SK-N-SH treated with all-trans-retinoic acid at 6 μM for 48 hours (cell line): ENCODE results near the gene EMILIN2.
A peak's percentile ranks its signal among the peaks of the same experiment; 100 is the strongest.

Experiments
- ATAC-seq: fragments of 200-7000 bp; cut with Tn5 transposase; 3 replicates; pipeline ENCODE4 v1.9.1; 2020; ENCODE audit warnings: mild to moderate bottlenecking, moderate library complexity
- BACH2 ChIP-seq: fragments of 250-450 bp; sonication (Bioruptor Pico); IDR thresholded peaks from 2 replicates; pipeline ENCODE4 v1.9.0; 2021; ENCODE audit warnings: mild to moderate bottlenecking, borderline replicate concordance
- CSDC2 ChIP-seq: fragments of 250-450 bp; sonication (Bioruptor Pico); IDR thresholded peaks from 2 replicates; pipeline ENCODE4 v1.5.0; 2020; ENCODE audit warnings: mild to moderate bottlenecking, moderate library complexity
- ESRRG ChIP-seq: fragments of 250-450 bp; sonication (Bioruptor Pico); IDR thresholded peaks from 2 replicates; pipeline ENCODE4 v1.6.1; 2021; ENCODE audit warnings: mild to moderate bottlenecking
- GLIS3 ChIP-seq: fragments of 250-450 bp; sonication (Bioruptor Pico); IDR thresholded peaks from 2 replicates; pipeline ENCODE4 v1.5.0; 2020; ENCODE audit warnings: mild to moderate bottlenecking, moderate library complexity
- ISL1 ChIP-seq: fragments of 250-450 bp; sonication (Bioruptor Pico); IDR thresholded peaks from 2 replicates; pipeline ENCODE4 v2.1.2; 2022; ENCODE audit warnings: mild to moderate bottlenecking, moderate library complexity
- OSR1 ChIP-seq: fragments of 250-450 bp; sonication (Bioruptor Pico); IDR thresholded peaks from 2 replicates; pipeline ENCODE4 v1.8.0; 2022; ENCODE audit warnings: moderate library complexity, mild to moderate bottlenecking, inconsistent platforms
- PPARA ChIP-seq: fragments of 250-450 bp; sonication (Bioruptor Pico); IDR thresholded peaks from 2 replicates; pipeline ENCODE4 v1.5.0; 2020; ENCODE audit warnings: mild to moderate bottlenecking, borderline replicate concordance
- RARB ChIP-seq: fragments of 250-450 bp; sonication (Bioruptor Pico); IDR thresholded peaks from 2 replicates; pipeline ENCODE4 v1.8.0; 2021; ENCODE audit warnings: mild to moderate bottlenecking, moderate library complexity
- SNAI2 ChIP-seq: fragments of 250-450 bp; sonication (Bioruptor Pico); IDR thresholded peaks from 2 replicates; pipeline ENCODE4 v1.5.0; 2020; ENCODE audit warnings: mild to moderate bottlenecking, moderate library complexity
- TCF4 ChIP-seq: fragments of 250-450 bp; sonication (Bioruptor Pico); IDR thresholded peaks from 2 replicates; pipeline ENCODE4 v1.8.0; 2021; ENCODE audit warnings: mild to moderate bottlenecking, moderate library complexity, borderline replicate concordance
- TOX ChIP-seq: fragments of 250-450 bp; sonication (Bioruptor Pico); IDR thresholded peaks from 2 replicates; pipeline ENCODE4 v1.8.0; 2021; ENCODE audit warnings: mild to moderate bottlenecking, moderate library complexity, borderline replicate concordance
- ZC3H10 ChIP-seq: fragments of 250-450 bp; sonication (Bioruptor Pico); IDR thresholded peaks from 2 replicates; pipeline ENCODE4 v1.5.1; 2021; ENCODE audit warnings: mild to moderate bottlenecking, moderate library complexity
- ZFP30 ChIP-seq: fragments of 450-650 bp; formaldehyde crosslinking; IDR thresholded peaks from 2 replicates; pipeline ENCODE4 v1.5.0; 2022; ENCODE audit warnings: mild to moderate bottlenecking, moderate library complexity
- ZNF565 ChIP-seq: fragments of 450-650 bp; formaldehyde crosslinking; conservative IDR thresholded peaks from 2 replicates; pipeline ENCODE4 v1.5.0; 2020; ENCODE audit warnings: low read depth, mild to moderate bottlenecking, moderate library complexity
- ZNF8 ChIP-seq: fragments of 450-650 bp; formaldehyde crosslinking; IDR thresholded peaks from 2 replicates; pipeline ENCODE4 v1.5.0; 2020; ENCODE audit warnings: mild to moderate bottlenecking, moderate library complexity
- TF ChIP-seq, protein P1 (sequence below): fragments of 250-450 bp; sonication (Bioruptor Pico); IDR thresholded peaks from 2 replicates; pipeline ENCODE4 v1.5.1; 2021; ENCODE audit warnings: mild to moderate bottlenecking, moderate library complexity
- TF ChIP-seq, protein P2 (sequence below): fragments of 250-450 bp; sonication (Bioruptor Pico); IDR thresholded peaks from 2 replicates; pipeline ENCODE4 v1.8.0; 2021; ENCODE audit warnings: low read depth, mild to moderate bottlenecking, moderate library complexity, borderline replicate concordance
- TF ChIP-seq, protein P3 (sequence below): fragments of 250-450 bp; sonication (Bioruptor Pico); IDR thresholded peaks from 2 replicates; pipeline ENCODE4 v1.5.0; 2020; ENCODE audit warnings: mild to moderate bottlenecking, moderate library complexity
- TF ChIP-seq, protein P4 (sequence below): fragments of 250-450 bp; sonication (Bioruptor Pico); IDR thresholded peaks from 2 replicates; pipeline ENCODE4 v1.8.0; 2020; ENCODE audit warnings: mild to moderate bottlenecking, moderate library complexity, borderline replicate concordance

The EMILIN2 gene

DNA sequence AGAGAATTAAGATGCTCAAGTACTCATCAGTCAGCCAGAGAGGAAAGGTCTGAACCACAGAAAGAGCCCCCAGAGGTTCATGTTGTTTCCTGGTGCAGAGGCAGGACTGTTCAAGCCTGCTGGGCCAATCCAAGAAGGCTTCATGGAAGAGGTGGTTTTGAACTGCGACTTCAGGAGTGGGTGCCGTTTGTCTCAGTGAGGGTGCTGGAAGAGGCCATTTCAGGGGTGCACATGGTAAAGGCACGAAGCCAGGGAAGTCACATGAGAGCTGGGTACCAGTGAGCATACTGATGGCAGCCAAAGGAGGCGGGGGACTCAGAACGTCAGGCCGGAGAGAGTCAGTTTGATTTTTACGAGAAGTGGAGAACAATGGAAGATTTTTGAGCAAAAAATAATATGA lies 55.5 kb downstream of the EMILIN2 start:
- TF ChIP-seq PPARA (CRISPR knock-in tag) = no peak
- no peak for TF ChIP-seq RARB
- TF ChIP-seq SNAI2 (CRISPR knock-in tag) = no peak
- no peak for TF ChIP-seq GLIS3
- no peak for ATAC-seq

DNA sequence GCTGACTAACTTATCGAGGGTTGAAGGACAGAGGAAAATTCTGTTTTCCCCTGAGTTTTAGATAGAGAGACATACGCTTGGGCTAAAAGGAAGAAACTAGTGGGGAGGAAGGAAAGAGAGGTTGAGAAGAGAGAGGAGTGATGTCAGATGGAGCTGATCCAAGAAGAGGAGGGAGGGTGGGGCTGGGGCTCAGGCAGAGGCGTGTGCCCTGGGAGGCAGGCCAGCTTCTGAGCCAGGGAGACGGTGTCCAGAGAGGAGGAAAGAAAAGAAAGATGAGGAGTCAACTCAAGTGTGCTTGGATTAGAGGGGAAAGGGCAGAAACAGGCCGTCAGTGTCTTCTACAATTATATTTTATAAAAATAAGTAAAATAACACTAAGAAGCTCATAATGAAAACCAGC lies 56.2 kb downstream of the EMILIN2 start:
- ATAC-seq = peak; percentile 53
- TF ChIP-seq ZC3H10 (CRISPR knock-in tag) (no peak), ZNF8 (no peak), ZFP30 (CRISPR knock-in tag) (no peak), OSR1 (CRISPR knock-in tag) (no peak), PPARA (CRISPR knock-in tag) (no peak), ISL1 (CRISPR knock-in tag) (no peak)

DNA sequence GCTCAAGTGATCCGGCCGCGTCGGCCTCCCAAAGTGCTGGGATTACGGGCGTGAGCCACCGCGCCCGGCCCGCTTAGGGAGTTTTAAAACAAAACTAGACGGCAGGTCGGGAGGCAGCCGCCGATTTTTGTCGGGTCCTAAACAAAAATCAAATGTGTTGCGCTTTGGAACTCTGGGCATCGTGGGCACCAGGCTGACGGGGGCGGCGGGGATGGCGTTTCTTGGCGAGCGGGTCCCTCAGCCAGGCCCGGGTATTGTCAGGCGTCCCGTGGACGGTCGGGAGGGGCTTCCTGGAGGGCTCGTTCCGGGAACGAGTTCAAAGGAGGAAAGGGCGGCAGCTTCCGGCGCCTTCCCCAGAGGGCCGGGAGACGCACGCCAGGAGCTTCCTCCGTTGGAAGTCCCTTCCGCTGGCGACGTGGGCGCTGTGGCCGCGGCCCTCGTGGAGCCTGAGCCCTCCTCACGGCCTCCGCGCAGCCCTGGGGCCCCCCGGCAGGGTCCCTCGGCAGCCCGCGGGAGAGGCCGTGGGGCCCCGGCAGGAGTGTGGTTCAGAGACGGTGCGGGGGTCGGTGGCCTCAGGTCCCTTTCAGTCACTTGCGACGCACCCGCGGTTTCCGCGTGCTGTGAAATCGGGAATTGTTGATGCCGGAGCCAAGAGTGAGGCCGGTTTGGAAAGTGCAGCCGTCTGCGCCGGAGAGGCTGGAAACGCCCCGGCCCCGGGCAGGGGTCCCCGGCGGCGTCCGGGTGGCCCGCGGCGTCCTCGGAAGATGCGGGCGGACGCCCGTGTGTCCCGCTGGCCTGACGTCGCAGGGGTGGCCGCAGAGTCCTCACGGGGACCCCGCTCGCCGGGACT lies 59.3 kb downstream of the EMILIN2 start:
- peak; percentile 22 for ATAC-seq
- no peak for TF ChIP-seq RARB

DNA sequence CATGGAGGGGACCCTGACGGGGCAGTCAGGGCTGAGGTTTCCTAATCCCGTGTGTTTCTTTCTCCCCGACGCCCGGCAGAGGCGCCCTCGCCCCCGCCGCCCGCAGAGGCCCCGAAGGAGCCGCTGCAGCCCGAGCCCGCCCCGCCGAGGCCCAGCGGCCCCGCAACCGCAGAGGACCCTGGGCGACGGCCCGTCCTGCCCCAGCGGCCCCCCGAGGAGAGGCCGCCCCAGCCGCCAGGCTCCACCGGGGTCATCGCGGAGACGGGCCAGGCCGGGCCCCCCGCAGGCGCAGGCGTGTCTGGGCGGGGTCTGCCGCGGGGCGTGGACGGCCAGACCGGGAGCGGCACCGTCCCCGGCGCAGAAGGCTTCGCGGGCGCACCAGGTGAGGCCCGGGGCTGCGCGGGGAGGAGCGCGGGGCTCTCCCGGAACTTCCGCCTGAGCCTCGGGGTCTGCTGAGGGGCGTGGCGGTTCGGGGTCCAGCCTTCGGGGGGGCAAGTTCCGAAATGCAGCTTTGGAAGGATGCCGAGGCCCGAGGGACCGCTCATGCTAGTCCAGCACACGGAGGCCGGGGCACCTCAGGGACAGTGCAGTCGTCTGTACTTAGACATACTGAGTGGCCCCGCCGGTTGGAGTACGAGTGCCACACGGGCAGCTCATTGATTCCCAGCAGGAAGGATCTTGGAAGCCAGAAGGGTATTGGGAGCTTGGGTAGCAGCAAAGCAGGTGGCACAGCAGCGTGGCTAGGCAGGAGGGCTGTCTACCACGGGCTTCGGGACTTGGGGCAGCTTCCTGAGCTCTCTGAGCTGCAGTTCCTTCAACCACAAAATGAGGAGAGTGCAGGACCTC lies 60.1 kb downstream of the EMILIN2 start:
- ATAC-seq = peak; percentile 65
- no peak for TF ChIP-seq ZFP30 (CRISPR knock-in tag)
- TF ChIP-seq TOX (CRISPR knock-in tag) = no peak
- TF ChIP-seq, protein P1, sequence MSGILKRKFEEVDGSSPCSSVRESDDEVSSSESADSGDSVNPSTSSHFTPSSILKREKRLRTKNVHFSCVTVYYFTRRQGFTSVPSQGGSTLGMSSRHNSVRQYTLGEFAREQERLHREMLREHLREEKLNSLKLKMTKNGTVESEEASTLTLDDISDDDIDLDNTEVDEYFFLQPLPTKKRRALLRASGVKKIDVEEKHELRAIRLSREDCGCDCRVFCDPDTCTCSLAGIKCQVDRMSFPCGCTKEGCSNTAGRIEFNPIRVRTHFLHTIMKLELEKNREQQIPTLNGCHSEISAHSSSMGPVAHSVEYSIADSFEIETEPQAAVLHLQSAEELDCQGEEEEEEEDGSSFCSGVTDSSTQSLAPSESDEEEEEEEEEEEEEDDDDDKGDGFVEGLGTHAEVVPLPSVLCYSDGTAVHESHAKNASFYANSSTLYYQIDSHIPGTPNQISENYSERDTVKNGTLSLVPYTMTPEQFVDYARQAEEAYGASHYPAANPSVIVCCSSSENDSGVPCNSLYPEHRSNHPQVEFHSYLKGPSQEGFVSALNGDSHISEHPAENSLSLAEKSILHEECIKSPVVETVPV (CRISPR knock-in tag) = no peak
- TF ChIP-seq, protein P2, sequence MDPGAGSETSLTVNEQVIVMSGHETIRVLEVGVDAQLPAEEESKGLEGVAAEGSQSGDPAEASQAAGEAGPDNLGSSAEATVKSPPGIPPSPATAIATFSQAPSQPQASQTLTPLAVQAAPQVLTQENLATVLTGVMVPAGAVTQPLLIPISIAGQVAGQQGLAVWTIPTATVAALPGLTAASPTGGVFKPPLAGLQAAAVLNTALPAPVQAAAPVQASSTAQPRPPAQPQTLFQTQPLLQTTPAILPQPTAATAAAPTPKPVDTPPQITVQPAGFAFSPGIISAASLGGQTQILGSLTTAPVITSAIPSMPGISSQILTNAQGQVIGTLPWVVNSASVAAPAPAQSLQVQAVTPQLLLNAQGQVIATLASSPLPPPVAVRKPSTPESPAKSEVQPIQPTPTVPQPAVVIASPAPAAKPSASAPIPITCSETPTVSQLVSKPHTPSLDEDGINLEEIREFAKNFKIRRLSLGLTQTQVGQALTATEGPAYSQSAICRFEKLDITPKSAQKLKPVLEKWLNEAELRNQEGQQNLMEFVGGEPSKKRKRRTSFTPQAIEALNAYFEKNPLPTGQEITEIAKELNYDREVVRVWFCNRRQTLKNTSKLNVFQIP (CRISPR knock-in tag) = no peak
- no peak for TF ChIP-seq ISL1 (CRISPR knock-in tag)
- no peak for TF ChIP-seq ZC3H10 (CRISPR knock-in tag)
- TF ChIP-seq ZNF565 = no peak
- TF ChIP-seq OSR1 (CRISPR knock-in tag) = no peak
- no peak for TF ChIP-seq RARB
- no peak for TF ChIP-seq CSDC2 (CRISPR knock-in tag)
- TF ChIP-seq BACH2 (CRISPR knock-in tag) = no peak
- TF ChIP-seq SNAI2 (CRISPR knock-in tag) = no peak
- TF ChIP-seq, protein P3, sequence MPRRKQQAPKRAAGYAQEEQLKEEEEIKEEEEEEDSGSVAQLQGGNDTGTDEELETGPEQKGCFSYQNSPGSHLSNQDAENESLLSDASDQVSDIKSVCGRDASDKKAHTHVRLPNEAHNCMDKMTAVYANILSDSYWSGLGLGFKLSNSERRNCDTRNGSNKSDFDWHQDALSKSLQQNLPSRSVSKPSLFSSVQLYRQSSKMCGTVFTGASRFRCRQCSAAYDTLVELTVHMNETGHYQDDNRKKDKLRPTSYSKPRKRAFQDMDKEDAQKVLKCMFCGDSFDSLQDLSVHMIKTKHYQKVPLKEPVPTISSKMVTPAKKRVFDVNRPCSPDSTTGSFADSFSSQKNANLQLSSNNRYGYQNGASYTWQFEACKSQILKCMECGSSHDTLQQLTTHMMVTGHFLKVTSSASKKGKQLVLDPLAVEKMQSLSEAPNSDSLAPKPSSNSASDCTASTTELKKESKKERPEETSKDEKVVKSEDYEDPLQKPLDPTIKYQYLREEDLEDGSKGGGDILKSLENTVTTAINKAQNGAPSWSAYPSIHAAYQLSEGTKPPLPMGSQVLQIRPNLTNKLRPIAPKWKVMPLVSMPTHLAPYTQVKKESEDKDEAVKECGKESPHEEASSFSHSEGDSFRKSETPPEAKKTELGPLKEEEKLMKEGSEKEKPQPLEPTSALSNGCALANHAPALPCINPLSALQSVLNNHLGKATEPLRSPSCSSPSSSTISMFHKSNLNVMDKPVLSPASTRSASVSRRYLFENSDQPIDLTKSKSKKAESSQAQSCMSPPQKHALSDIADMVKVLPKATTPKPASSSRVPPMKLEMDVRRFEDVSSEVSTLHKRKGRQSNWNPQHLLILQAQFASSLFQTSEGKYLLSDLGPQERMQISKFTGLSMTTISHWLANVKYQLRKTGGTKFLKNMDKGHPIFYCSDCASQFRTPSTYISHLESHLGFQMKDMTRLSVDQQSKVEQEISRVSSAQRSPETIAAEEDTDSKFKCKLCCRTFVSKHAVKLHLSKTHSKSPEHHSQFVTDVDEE = no peak

DNA sequence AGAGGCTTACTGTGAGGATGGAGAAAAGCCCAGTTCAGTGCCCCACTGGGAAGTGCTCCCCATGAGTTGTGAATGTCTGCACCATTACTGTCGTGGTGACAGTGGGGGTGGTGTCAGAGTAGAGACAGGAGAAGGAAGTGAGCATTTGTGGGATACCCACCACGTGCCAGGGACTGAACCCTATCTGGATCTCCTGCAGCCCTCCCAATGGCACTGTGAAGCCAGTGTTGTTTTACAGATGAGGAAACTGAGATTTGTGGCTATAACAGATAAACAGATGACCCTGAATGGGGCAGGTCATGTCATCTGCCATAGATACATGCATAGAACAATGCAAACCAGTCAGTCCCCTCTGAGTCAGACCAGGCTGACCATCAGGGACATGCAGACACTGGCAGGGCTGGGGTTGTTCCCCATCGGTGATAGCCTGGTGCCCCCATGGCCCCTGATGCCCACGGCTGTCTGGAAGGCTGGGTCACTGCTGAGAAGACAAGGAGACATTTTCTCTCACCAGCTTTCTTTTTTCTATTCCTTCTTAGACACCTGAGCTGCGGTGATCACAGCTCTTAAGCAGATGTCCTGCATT lies 60.8 kb downstream of the EMILIN2 start:
- TF ChIP-seq ZNF8 (no peak), PPARA (CRISPR knock-in tag) (no peak), SNAI2 (CRISPR knock-in tag) (no peak), TOX (CRISPR knock-in tag) (no peak), ZFP30 (CRISPR knock-in tag) (no peak), BACH2 (CRISPR knock-in tag) (no peak), RARB (no peak), ZNF565 (no peak), TCF4 (CRISPR knock-in tag) (no peak), ESRRG (CRISPR knock-in tag) (no peak)
- TF ChIP-seq, protein P4, sequence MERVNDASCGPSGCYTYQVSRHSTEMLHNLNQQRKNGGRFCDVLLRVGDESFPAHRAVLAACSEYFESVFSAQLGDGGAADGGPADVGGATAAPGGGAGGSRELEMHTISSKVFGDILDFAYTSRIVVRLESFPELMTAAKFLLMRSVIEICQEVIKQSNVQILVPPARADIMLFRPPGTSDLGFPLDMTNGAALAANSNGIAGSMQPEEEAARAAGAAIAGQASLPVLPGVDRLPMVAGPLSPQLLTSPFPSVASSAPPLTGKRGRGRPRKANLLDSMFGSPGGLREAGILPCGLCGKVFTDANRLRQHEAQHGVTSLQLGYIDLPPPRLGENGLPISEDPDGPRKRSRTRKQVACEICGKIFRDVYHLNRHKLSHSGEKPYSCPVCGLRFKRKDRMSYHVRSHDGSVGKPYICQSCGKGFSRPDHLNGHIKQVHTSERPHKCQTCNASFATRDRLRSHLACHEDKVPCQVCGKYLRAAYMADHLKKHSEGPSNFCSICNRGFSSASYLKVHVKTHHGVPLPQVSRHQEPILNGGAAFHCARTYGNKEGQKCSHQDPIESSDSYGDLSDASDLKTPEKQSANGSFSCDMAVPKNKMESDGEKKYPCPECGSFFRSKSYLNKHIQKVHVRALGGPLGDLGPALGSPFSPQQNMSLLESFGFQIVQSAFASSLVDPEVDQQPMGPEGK = no peak
- ATAC-seq = no peak
